A549 treated with GW870086 at 1 μM for 4 hours (cell line): Measurements from ENCODE around the gene RAB9B. TPM values are rescaled to one million over a fixed set of nuclear protein-coding genes. Genes with fewer than 3 reads are reported as not detected.

Experiments used
- total RNA-seq: library from RNA; stranded (reverse); fragments of 200-300 nt; extraction: Qiagen RNA extraction; gene quantifications from 5 replicates; pipeline ENCODE4 v1.2.3, GENCODE V29; 2022; ENCODE audit warnings: low read depth

The RAB9B gene
- total RNA-seq = 0.03 to 0.05 TPM (median 0.05 TPM) in 3 of 5 replicates, not detected in the others

DNA sequence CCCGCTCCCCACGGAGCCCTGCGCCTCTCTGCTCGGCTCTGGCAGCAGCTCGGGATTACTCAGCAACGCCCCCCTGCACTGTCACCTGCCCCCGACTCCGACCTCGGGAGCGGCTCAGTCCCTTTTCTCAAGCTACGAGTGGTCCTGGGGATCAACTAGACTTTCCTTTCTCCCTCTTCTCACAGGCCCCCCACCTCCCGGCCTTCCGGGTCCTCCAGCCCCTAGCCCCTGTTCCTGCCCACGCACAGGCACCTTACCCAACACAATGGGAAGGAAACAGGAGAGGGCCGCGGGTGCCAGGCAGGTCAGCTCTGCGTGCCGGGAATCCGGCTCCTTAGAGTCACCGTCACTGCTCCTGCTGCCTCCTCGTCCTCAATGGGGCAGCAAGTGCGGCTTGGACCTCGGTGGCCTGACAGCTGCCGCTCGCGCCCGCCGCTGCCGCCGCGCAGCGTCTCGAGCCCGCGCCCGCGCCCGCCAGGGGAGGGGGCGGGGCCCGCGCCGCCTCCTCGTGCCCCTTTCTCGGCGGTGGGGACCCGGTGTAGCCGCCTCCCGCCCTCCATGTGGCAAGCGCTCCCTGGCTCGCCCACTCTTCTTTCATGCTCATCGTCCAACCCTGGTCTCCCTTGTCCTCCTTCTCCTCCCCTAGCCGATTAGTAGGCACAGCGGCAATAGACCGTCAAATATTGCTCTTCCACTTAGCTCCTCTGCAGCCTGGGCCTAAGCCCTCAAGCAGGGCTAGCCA lies at the start of gene RAB9B:
RAB9B (minus strand) TSS at position 455 of the 742 bp plus-strand sequence. CDS start 6,473 bp downstream, outside the sequence.

GRCh38 chrX:103776546-103776945 lies 55.5 kb downstream of the RAB9B start, which contains the start of gene PLP1:
PLP1 (plus strand) TSS chrX:103776840; CDS start chrX:103776996, 156 bp downstream.

Other genes starting within 250 kb of the RAB9B start
- 107 to 154 TPM (median 114 TPM) in 5 replicates for gene TCEAL4, start 246.7 kb downstream of the RAB9B start, total RNA-seq
- gene TCEAL3, start 224.3 kb downstream of the RAB9B start, total RNA-seq = 14.8 to 21.6 TPM (median 17.5 TPM) in 5 replicates
- gene TCEAL1, start 203.3 kb downstream of the RAB9B start, total RNA-seq = 36.2 to 56.0 TPM (median 41.8 TPM) in 5 replicates
- gene MORF4L2, start 145.6 kb downstream of the RAB9B start, total RNA-seq = 434 to 1,158 TPM (median 523 TPM) in 5 replicates
- gene TMEM31, start 121.3 kb downstream of the RAB9B start, total RNA-seq = not detected in 5 replicates
- not detected in 5 replicates for gene PLP1, start 55.4 kb downstream of the RAB9B start, total RNA-seq
- 5.7 to 8.2 TPM (median 7.5 TPM) in 5 replicates for gene TMSB15B, start 130.4 kb upstream of the RAB9B start, total RNA-seq
- gene H2BW1, start 181.5 kb upstream of the RAB9B start, total RNA-seq = not detected in 5 replicates
- gene H2BW2, start 207.7 kb upstream of the RAB9B start, total RNA-seq = not detected in 5 replicates
- 0.06 to 0.19 TPM (median 0.12 TPM) in 4 of 5 replicates, not detected in the other for gene TMSB15C, start 244.0 kb upstream of the RAB9B start, total RNA-seq